GM18526 (cell line): ENCODE data around the gene VMAC.

Source experiments
- POLR2A ChIP-seq: IDR thresholded peaks from 3 replicates; pipeline ENCODE4 v1.6.1; 2011; ENCODE audit not compliant: insufficient read length; ENCODE audit errors: extremely low read depth

VMAC gene

DNA sequence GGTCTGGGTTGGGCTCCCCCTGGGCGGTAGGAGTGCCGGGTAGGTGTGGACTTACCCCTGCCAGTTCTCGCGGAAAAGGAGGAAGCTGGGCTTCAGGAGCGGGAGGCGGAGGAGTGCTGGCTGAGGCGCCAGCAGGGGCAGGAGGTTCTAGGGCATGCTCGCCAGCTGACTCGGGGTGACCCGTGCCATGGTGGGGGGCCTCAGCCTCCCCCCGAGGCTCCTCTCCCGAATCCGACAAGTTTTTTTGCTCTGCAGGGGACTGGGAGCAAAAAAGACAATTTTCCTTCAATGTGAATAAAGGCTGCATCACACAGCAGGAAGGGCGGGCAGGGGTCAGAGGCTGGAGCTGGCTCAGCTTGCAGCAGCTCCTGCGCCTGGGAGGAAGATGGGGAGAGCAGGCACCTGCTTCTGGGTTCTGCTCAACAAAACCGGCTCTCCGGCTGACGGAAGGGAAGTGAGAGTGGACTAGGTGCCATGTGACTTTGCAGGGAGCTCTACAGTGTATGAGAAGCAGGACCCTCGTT lies 46.7 kb downstream of the VMAC start:
- no peak for TF ChIP-seq POLR2A

DNA sequence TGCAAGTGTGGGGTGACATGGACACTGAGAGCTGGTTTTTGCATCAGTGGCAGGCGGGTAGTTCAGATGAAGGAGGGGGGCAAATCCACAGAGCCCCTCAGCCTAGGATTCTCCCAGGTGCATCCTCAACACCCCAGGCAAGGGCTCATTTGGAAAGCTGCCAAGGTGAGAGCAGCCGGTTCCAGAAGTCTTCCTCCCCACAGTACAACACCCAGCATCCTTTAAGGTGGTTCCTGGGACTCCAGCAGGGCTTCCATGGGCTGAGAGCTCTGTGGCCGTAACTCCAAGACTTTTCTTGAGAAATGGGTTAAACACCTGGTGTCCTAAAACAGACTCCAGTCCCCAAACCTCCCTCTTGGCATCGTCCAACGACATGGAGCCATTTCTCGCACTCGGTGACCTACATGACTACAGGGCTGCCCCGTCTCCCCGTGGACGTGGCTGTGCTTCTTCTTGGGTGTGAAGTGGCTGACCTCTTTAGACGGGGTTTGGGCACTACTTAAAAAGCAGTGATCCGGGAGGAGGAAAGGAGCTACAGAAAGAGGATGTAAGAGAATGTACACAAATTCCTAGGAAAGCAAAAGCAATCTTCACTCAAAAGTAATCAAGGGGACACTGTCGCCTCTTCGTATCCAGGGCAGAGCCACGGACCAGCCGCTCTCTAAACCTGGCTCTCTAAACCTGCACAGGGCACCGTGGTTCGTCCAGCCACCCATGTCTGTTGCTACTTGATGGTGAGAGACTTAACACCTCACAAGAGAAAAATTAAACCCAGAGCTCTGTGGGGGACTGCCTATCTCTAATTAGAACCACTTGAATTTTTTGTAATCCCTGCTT lies 47.7 kb downstream of the VMAC start:
- TF ChIP-seq POLR2A: no peak

DNA sequence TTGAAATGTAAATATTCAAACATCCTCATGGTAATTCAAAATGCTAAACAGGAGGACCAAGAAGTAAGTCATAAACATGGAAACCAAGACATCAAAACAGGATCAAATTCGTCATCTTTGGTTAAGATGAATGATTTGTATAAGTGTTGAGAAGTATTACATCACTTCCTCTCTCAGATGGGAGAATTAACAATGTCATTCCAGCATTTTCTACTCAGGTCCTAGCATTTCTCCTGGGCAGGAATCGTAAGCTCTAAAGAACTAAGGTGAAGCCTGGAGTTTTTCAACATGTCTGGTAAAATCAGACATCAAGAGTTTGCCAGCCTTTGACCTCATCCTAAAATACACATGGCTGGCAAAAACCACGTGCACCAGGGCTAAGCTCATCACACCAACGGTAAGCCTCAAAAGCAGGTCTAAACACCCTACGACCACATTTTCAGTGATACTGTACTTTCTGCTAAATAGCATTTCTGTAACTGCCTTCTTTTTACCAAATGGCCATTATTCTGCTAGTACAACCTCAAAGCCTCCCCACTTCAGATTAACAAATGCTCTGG lies 48.4 kb downstream of the VMAC start:
- no peak for TF ChIP-seq POLR2A

- no peak for TF ChIP-seq POLR2A
These were observed 49.1 kb downstream of the VMAC start for GRCh38 chr19:5953680-5954213.

- no peak for TF ChIP-seq POLR2A
These were observed 49.6 kb downstream of the VMAC start for GRCh38 chr19:5954293-5954692.

DNA sequence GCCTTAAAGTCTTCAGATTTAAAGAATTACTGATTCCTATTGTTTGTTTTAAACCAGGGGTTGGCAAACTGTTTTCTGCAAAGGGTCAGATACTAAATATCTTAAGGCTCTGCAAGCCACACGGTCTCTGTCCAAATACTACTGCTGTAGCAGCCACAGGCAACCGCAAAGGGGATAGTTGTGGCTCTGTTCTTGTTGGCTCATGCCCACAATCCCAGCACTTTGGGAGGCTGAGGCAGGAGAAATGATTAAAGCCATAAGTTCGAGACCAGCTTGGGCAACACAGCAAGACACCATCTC lies 50.9 kb downstream of the VMAC start:
- TF ChIP-seq POLR2A: no peak

DNA sequence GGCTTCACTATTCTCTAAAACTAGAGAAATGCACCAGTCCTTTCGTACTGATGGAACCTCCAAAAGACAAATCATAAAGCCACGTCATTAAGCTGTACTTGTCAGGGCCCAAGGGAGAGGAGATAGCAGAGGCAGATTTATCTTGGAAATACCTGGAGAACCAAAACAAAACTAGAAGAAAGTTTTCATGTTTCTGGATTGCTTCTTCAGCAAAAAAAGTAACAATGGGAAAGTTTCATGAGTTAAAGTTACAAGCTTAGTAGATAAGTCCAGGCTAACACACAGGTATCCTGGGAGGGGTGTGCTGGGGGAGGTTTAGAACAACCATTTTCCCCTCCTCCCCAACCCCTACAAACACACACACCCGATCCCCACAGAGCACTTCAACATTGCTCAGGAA lies 51.7 kb downstream of the VMAC start:
- no peak for TF ChIP-seq POLR2A

DNA sequence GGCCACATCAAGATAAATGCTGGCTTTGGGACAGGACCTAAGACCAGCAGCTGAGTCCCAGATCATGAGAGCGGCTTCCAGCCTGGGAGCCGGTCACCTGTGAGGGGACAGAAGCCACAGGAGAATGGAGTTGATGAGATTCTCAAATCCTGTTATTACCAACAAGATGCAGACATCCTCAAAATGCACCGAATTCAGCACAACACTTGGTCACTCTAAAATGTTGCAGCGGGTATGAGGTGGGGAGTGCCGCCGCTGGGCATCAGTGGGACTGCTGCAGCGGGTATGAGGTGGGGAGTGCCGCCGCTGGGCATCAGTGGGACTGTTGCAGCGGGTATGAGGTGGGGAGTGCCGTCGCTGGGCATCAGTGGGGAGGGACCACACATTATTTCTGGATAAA lies 52.1 kb downstream of the VMAC start:
- TF ChIP-seq POLR2A: no peak

GRCh38 chr19:5957170-5957569 lies 52.5 kb downstream of the VMAC start:
- TF ChIP-seq POLR2A: no peak

- no peak for TF ChIP-seq POLR2A
These were observed 53.6 kb downstream of the VMAC start for GRCh38 chr19:5958074-5958850.

DNA sequence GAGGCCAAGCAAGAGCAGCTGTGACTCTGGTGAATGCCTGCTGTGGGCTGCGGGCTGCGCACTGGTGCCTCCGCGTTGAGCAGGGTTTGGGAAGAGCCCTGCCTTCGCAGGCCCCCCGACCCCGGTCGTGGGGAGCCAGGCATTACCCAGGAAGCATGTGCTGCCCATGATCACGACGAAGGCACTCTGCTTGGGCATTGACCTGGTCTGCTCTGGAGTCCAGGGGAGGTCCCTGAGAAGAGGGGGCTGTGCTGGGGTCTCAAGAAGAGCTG lies 54.1 kb downstream of the VMAC start:
- no peak for TF ChIP-seq POLR2A

GRCh38 chr19:5959260-5960004 lies 54.8 kb downstream of the VMAC start:
- no peak for TF ChIP-seq POLR2A
